GM12878 (cell line): ENCODE measurements around the gene SPART. TPM values are rescaled to one million over a fixed set of nuclear protein-coding genes. Genes with fewer than 3 reads are reported as not detected.

Experiments used
- ATAC-seq: fragments of 200-7000 bp; cut with Tn5 transposase; 3 replicates; pipeline ENCODE4 v1.9.1; 2020; ENCODE audit warnings: mild to moderate bottlenecking, moderate library complexity
- BruUV-seq: library from RNA; stranded (reverse); fragments of 400-500 nt; replicated peaks from 2 replicates; lab custom pipeline; 2021; lab: Mats Ljungman, UMichigan
- CTCF ChIA-PET: fragments of 300-600 bp; sonication (Branson Sonifier 250); formaldehyde crosslinking; extraction: SDS; loops from one replicate; lab custom pipeline; 2021; ENCODE audit warnings: inconsistent platforms; lab: Yijun Ruan, JAX
- POLR2A ChIA-PET: fragments of 350-600 bp; formaldehyde crosslinking; extraction: SDS; loops from one replicate; lab custom pipeline; 2021; ENCODE audit warnings: inconsistent platforms; lab: Charles Lee
- RAD21 ChIA-PET: fragments of 300-600 bp; sonication (Branson Sonifier 250); formaldehyde crosslinking; loops from one replicate; lab custom pipeline; 2023; ENCODE audit warnings: antibody characterized with exemption; ENCODE audit not compliant: unreplicated experiment; lab: Charles Lee
- SMC1A ChIA-PET: fragments of 300-600 bp; sonication (Branson Sonifier 250); formaldehyde crosslinking; loops from one replicate; lab custom pipeline; 2023; ENCODE audit not compliant: unreplicated experiment, uncharacterized antibody; lab: Charles Lee
- DNase-seq: peaks from one replicate; pipeline ENCODE4 v3.0.0-alpha.2; 2011; ENCODE audit warnings: low read depth, low spot score
- FAIRE-seq: peaks from 3 replicates; lab custom pipeline; 2011; peaks lifted over from hg19 to GRCh38; lab: Jason Lieb, UNC
- H2AFZ ChIP-seq: 2 replicates; pipeline ENCODE4 v1.6.0; 2011; ENCODE audit warnings: low read depth, low read length, control low read depth; ENCODE audit not compliant: control insufficient read depth
- H3K27ac ChIP-seq: 2 replicates; pipeline ENCODE4 v1.5.1; 2011; ENCODE audit warnings: control low read depth; ENCODE audit not compliant: control insufficient read depth, insufficient read depth
- H3K27me3 ChIP-seq, 2 experiments: replicated peaks in 1 of 2; 2 replicates each; pipeline versions ENCODE4 v1.6.0 to v1.6.1; 2011; ENCODE audit warnings: low read length in 1 of 2; ENCODE audit not compliant: control insufficient read depth in 2 of 2, insufficient read depth in 2 of 2
- H3K36me3 ChIP-seq, 2 experiments: 2 replicates each; pipeline ENCODE4 v1.5.1; 2011; ENCODE audit warnings: low read length in 1 of 2; ENCODE audit not compliant: control insufficient read depth in 2 of 2, insufficient read depth in 2 of 2
- H3K4me1 ChIP-seq: 2 replicates; pipeline ENCODE4 v1.6.1; 2011; ENCODE audit warnings: mild to moderate bottlenecking, low read length, moderate library complexity, mixed read lengths; ENCODE audit not compliant: control insufficient read depth, insufficient read depth
- H3K4me2 ChIP-seq: 2 replicates; pipeline ENCODE4 v1.6.0; 2011; ENCODE audit warnings: control low read depth; ENCODE audit not compliant: control insufficient read depth, insufficient read depth
- H3K4me3 ChIP-seq: fragments of 200-600 bp; sonication (generic); 2 replicates; pipeline ENCODE4 v1.5.1; 2016
- H3K79me2 ChIP-seq: 2 replicates; pipeline ENCODE4 v1.6.0; 2011; ENCODE audit warnings: low read length; ENCODE audit not compliant: control insufficient read depth, insufficient read depth
- H3K9ac ChIP-seq: 2 replicates; pipeline ENCODE4 v1.8.0; 2011; ENCODE audit warnings: low read length, control low read depth, mixed read lengths; ENCODE audit not compliant: control insufficient read depth, insufficient read depth
- H3K9me3 ChIP-seq: replicated peaks from 3 replicates; pipeline ENCODE4 v1.5.1; 2011; ENCODE audit warnings: mild to moderate bottlenecking, low read length; ENCODE audit not compliant: control insufficient read depth, insufficient read depth
- H4K20me1 ChIP-seq: 2 replicates; pipeline ENCODE4 v1.6.0; 2011; ENCODE audit not compliant: control insufficient read depth, insufficient read depth
- EED ChIP-seq: sonication (generic); IDR thresholded peaks from 2 replicates; pipeline ENCODE4 v1.6.1; 2016; ENCODE audit warnings: antibody characterized with exemption, low read depth
- IKZF2 ChIP-seq, 2 experiments: fragments of 450-650 bp; IDR thresholded peaks; 2 replicates each; pipeline ENCODE4 v1.6.1; 2017; ENCODE audit warnings: mild to moderate bottlenecking in 2 of 2, moderate library complexity in 2 of 2
- MTA3 ChIP-seq: IDR thresholded peaks from 2 replicates; pipeline ENCODE4 v1.6.1; 2012; ENCODE audit warnings: low read length, inconsistent platforms, borderline replicate concordance
- MXI1 ChIP-seq: fragments of 150-350 bp; IDR thresholded peaks from 2 replicates; pipeline ENCODE4 v1.6.1; 2011; ENCODE audit warnings: low read depth, mild to moderate bottlenecking, inconsistent platforms, low read length, improper control_type of control experiment
- SUPT20H ChIP-seq: IDR thresholded peaks from 2 replicates; pipeline ENCODE4 v1.6.1; 2011; ENCODE audit warnings: low read depth, mild to moderate bottlenecking, low read length, moderate library complexity, borderline replicate concordance; ENCODE audit not compliant: control insufficient read depth
- TARDBP ChIP-seq: IDR thresholded peaks from 2 replicates; pipeline ENCODE4 v1.6.1; 2016; ENCODE audit warnings: borderline replicate concordance
- TCF12 ChIP-seq: IDR thresholded peaks from 2 replicates; pipeline ENCODE4 v1.6.1; 2011; ENCODE audit warnings: low read depth, mild to moderate bottlenecking, low read length
- ZBED1 ChIP-seq: IDR thresholded peaks from 2 replicates; pipeline ENCODE4 v1.6.1; 2016; ENCODE audit warnings: borderline replicate concordance
- ZSCAN29 ChIP-seq: fragments of 450-650 bp; IDR thresholded peaks from 2 replicates; pipeline ENCODE4 v1.6.1; 2017; ENCODE audit warnings: mild to moderate bottlenecking, moderate library complexity
- WGBS: methylation state at CpG from one replicate; pipeline ENCODE4 v1.1.6; 2016; ENCODE audit warnings: low lambda C conversion rate; ENCODE audit not compliant: insufficient replicate concordance, insufficient coverage; ENCODE audit errors: missing lambda C conversion rate; 5-methylcytosine and 5-hydroxymethylcytosine counted together
- in situ Hi-C: fragments of 300-500 bp; cut with MboI; formaldehyde crosslinking; loops from 9 replicates; pipeline ENCODE4 v1.14.3; 2018; ENCODE audit warnings: mixed read lengths
- intact Hi-C: fragments of 100-400 bp; cut with micrococcal nuclease; formaldehyde crosslinking; loops from one replicate; pipeline ENCODE4 v1.14.2; 2022; ENCODE audit not compliant: unreplicated experiment
- polyA plus RNA-seq, 11 experiments: library from polyadenylated mRNA; depleted of rRNA in 4 of 11; unstranded in 6 of 11; stranded (reverse) in 5 of 11; fragments of >200 nt; fragmentation: Nextera tagmentation in 4 of 11; fragmentation: Illumina TruSeq in 1 of 11; extraction: Ambion mirVana in 4 of 11; extraction: Trizol in 1 of 11; gene quantifications; 1 replicate in 1 of 11; 2 replicates in 10 of 11; pipeline versions ENCODE4 v1.2.1 to v1.2.3, GENCODE V29; 2011 to 2016; ENCODE audit warnings: inconsistent platforms in 2 of 11, missing spikeins in 2 of 11, low read depth in 1 of 11
- total RNA-seq, 4 experiments: library from RNA; depleted of rRNA in 3 of 4; stranded (reverse); fragments of >200 nt in 3 of 4; fragmentation: Illumina TruSeq in 1 of 4; extraction: Trizol in 1 of 4; gene quantifications; 2 replicates each; pipeline versions ENCODE4 v1.2.1 to v1.2.3, GENCODE V29; 2013 to 2021
- TF ChIP-seq, protein P1 (sequence below): IDR thresholded peaks from 2 replicates; pipeline ENCODE4 v1.6.1; 2012; ENCODE audit warnings: low read depth, low read length, improper control_type of control experiment
- TF ChIP-seq, protein P2 (sequence below): fragments of 450-650 bp; formaldehyde crosslinking; IDR thresholded peaks from 2 replicates; pipeline ENCODE4 v1.4.0; 2020; ENCODE audit warnings: mild to moderate bottlenecking, moderate library complexity
- TF ChIP-seq, protein P3 (sequence below): fragments of 150-350 bp; IDR thresholded peaks from 2 replicates; pipeline ENCODE4 v1.6.1; 2016; ENCODE audit warnings: low read depth, low read length
- TF ChIP-seq, protein P4 (sequence below): fragments of 450-650 bp; formaldehyde crosslinking; IDR thresholded peaks from 2 replicates; pipeline ENCODE4 v1.5.0; 2022; ENCODE audit warnings: mild to moderate bottlenecking, missing genetic modification characterization

The SPART gene
- total and polyA plus RNA-seq, 10 of the 15 experiments (the other 5 are each of a cell fraction or from before 2014, with no cell fraction given), result 17.6 to 74.6 (median 42.1) TPM

DNA sequence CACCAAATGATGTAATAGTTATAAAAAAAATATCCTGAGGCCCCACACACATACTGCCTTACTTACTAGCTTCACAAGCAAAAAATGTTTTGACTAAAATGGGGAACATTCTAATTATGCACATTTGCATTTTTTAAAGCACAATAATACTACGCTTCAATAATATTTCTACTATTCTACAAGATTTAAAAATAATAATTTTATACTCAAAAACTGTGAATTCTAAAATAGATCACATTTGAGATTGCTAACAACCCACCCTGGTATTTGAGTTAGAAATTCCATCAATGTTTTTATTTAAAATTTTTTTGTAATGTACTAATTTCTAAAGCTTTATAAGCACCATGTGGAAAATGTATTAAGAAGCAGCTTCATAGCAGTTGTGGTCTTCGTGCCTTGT is 72.8 kb downstream of the SPART start:
- H3K4me2 ChIP-seq, result no peak overlapping the region
- no peaks in the 10 kb centered on the region for H3K4me1 ChIP-seq
- FAIRE-seq (no peak), ATAC-seq (no peak), DNase-seq (no peak)
- no peaks in the 10 kb centered on the region for H3K79me2 ChIP-seq
- no peak overlapping the region for H3K9ac ChIP-seq
- H2AFZ ChIP-seq, result no peak overlapping the region
- in situ Hi-C loops (no loop called here), intact Hi-C loops (no loop called here)
- no peak overlapping the region for H3K27ac ChIP-seq
- POLR2A ChIA-PET, result interaction anchor here (0.5 kb wide), 1 partner anchor 88 kb away, joined by 3 read pairs; no protein-coding TSS in a partner anchor
- CTCF ChIA-PET, result interaction anchor here (0.9 to 6.4 kb wide), 6 partner anchors 9 to 296 kb away, joined by 3 to 122 read pairs (median 16); no protein-coding TSS in a partner anchor
- no peaks in the 10 kb centered on the region for H4K20me1 ChIP-seq
- BruUV-seq, result no TSS peak
- RAD21 ChIA-PET, result interaction anchor here (1.6 to 6.2 kb wide), 2 partner anchors 10 to 296 kb away, joined by 5 to 81 read pairs; no protein-coding TSS in a partner anchor
- no peaks in the 10 kb centered on the region for H3K36me3 ChIP-seq
- H3K27me3 ChIP-seq, result no peaks in the 10 kb centered on the region
- no peaks in the 10 kb centered on the region for H3K9me3 ChIP-seq
- TF ChIP-seq, protein P1, sequence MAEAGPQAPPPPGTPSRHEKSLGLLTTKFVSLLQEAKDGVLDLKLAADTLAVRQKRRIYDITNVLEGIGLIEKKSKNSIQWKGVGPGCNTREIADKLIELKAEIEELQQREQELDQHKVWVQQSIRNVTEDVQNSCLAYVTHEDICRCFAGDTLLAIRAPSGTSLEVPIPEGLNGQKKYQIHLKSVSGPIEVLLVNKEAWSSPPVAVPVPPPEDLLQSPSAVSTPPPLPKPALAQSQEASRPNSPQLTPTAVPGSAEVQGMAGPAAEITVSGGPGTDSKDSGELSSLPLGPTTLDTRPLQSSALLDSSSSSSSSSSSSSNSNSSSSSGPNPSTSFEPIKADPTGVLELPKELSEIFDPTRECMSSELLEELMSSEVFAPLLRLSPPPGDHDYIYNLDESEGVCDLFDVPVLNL, result no peak
- no peak for TF ChIP-seq IKZF2 (IDR thresholded peaks at IDR 0.05)
- TF ChIP-seq ZBED1, result no peak
- no peak for TF ChIP-seq MXI1
- TF ChIP-seq TARDBP, result no peak
- TF ChIP-seq TCF12, result no peak
- TF ChIP-seq, protein P2, sequence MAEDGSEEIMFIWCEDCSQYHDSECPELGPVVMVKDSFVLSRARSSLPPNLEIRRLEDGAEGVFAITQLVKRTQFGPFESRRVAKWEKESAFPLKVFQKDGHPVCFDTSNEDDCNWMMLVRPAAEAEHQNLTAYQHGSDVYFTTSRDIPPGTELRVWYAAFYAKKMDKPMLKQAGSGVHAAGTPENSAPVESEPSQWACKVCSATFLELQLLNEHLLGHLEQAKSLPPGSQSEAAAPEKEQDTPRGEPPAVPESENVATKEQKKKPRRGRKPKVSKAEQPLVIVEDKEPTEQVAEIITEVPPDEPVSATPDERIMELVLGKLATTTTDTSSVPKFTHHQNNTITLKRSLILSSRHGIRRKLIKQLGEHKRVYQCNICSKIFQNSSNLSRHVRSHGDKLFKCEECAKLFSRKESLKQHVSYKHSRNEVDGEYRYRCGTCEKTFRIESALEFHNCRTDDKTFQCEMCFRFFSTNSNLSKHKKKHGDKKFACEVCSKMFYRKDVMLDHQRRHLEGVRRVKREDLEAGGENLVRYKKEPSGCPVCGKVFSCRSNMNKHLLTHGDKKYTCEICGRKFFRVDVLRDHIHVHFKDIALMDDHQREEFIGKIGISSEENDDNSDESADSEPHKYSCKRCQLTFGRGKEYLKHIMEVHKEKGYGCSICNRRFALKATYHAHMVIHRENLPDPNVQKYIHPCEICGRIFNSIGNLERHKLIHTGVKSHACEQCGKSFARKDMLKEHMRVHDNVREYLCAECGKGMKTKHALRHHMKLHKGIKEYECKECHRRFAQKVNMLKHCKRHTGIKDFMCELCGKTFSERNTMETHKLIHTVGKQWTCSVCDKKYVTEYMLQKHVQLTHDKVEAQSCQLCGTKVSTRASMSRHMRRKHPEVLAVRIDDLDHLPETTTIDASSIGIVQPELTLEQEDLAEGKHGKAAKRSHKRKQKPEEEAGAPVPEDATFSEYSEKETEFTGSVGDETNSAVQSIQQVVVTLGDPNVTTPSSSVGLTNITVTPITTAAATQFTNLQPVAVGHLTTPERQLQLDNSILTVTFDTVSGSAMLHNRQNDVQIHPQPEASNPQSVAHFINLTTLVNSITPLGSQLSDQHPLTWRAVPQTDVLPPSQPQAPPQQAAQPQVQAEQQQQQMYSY (CRISPR knock-in tag), result no peak
- TF ChIP-seq MTA3, result no peak
- TF ChIP-seq, protein P3, sequence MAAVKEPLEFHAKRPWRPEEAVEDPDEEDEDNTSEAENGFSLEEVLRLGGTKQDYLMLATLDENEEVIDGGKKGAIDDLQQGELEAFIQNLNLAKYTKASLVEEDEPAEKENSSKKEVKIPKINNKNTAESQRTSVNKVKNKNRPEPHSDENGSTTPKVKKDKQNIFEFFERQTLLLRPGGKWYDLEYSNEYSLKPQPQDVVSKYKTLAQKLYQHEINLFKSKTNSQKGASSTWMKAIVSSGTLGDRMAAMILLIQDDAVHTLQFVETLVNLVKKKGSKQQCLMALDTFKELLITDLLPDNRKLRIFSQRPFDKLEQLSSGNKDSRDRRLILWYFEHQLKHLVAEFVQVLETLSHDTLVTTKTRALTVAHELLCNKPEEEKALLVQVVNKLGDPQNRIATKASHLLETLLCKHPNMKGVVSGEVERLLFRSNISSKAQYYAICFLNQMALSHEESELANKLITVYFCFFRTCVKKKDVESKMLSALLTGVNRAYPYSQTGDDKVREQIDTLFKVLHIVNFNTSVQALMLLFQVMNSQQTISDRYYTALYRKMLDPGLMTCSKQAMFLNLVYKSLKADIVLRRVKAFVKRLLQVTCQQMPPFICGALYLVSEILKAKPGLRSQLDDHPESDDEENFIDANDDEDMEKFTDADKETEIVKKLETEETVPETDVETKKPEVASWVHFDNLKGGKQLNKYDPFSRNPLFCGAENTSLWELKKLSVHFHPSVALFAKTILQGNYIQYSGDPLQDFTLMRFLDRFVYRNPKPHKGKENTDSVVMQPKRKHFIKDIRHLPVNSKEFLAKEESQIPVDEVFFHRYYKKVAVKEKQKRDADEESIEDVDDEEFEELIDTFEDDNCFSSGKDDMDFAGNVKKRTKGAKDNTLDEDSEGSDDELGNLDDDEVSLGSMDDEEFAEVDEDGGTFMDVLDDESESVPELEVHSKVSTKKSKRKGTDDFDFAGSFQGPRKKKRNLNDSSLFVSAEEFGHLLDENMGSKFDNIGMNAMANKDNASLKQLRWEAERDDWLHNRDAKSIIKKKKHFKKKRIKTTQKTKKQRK, result no peak
- no peak for TF ChIP-seq ZSCAN29
- no peak for TF ChIP-seq EED
- TF ChIP-seq SUPT20H, result no peak
- TF ChIP-seq, protein P4, sequence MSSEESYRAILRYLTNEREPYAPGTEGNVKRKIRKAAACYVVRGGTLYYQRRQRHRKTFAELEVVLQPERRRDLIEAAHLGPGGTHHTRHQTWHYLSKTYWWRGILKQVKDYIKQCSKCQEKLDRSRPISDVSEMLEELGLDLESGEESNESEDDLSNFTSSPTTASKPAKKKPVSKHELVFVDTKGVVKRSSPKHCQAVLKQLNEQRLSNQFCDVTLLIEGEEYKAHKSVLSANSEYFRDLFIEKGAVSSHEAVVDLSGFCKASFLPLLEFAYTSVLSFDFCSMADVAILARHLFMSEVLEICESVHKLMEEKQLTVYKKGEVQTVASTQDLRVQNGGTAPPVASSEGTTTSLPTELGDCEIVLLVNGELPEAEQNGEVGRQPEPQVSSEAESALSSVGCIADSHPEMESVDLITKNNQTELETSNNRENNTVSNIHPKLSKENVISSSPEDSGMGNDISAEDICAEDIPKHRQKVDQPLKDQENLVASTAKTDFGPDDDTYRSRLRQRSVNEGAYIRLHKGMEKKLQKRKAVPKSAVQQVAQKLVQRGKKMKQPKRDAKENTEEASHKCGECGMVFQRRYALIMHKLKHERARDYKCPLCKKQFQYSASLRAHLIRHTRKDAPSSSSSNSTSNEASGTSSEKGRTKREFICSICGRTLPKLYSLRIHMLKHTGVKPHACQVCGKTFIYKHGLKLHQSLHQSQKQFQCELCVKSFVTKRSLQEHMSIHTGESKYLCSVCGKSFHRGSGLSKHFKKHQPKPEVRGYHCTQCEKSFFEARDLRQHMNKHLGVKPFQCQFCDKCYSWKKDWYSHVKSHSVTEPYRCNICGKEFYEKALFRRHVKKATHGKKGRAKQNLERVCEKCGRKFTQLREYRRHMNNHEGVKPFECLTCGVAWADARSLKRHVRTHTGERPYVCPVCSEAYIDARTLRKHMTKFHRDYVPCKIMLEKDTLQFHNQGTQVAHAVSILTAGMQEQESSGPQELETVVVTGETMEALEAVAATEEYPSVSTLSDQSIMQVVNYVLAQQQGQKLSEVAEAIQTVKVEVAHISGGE (CRISPR knock-in tag), result no peak
- H3K4me3 ChIP-seq, result no peak overlapping the region
- 4% methylated on average over 2 of the region's 2 CpGs for WGBS
- SMC1A ChIA-PET, result interaction anchor here (1.2 to 4.4 kb wide), 7 partner anchors 9 to 295 kb away, joined by 3 to 59 read pairs (median 5); no protein-coding TSS in a partner anchor
